Hepatocyte (in vitro differentiated cells): ENCODE results near the gene KRTAP3-2. TPM values are rescaled to one million over a fixed set of nuclear protein-coding genes. Genes with fewer than 3 reads are reported as not detected.

Experiments
- DNase-seq: peaks from one replicate; pipeline ENCODE4 v3.0.0-alpha.2; 2016; ENCODE audit warnings: low spot score
- H2AFZ ChIP-seq: fragments of 200-600 bp; sonication (generic); 2 replicates; pipeline ENCODE4 v1.6.0; 2016; ENCODE audit warnings: antibody characterized with exemption, mild to moderate bottlenecking
- H3K27ac ChIP-seq: fragments of 200-600 bp; sonication (generic); 2 replicates; pipeline ENCODE4 v1.5.1; 2016; ENCODE audit warnings: mild to moderate bottlenecking
- H3K27me3 ChIP-seq: fragments of 200-600 bp; sonication (generic); 2 replicates; pipeline ENCODE4 v1.6.1; 2016
- H3K36me3 ChIP-seq: fragments of 200-600 bp; sonication (generic); replicated peaks from 2 replicates; pipeline ENCODE4 v1.5.1; 2016; ENCODE audit warnings: low read depth; ENCODE audit not compliant: insufficient read depth
- H3K4me1 ChIP-seq: fragments of 200-600 bp; sonication (generic); 2 replicates; pipeline ENCODE4 v1.5.1; 2016; ENCODE audit warnings: mild to moderate bottlenecking, moderate library complexity; ENCODE audit not compliant: insufficient read depth
- H3K4me2 ChIP-seq: fragments of 200-600 bp; sonication (generic); 2 replicates; pipeline ENCODE4 v1.6.0; 2016
- H3K4me3 ChIP-seq: fragments of 200-600 bp; sonication (generic); 2 replicates; pipeline ENCODE4 v1.5.1; 2016; ENCODE audit warnings: mild to moderate bottlenecking
- H3K79me2 ChIP-seq: fragments of 200-600 bp; sonication (generic); 2 replicates; pipeline ENCODE4 v1.6.0; 2017; ENCODE audit warnings: mild to moderate bottlenecking
- H3K9me2 ChIP-seq: fragments of 200-600 bp; sonication (generic); replicated peaks from 2 replicates; pipeline ENCODE4 v1.6.0; 2017; ENCODE audit warnings: mild to moderate bottlenecking; ENCODE audit not compliant: insufficient read depth
- H3K9me3 ChIP-seq: fragments of 200-600 bp; sonication (generic); 2 replicates; pipeline ENCODE4 v1.5.1; 2016; ENCODE audit warnings: low read depth, mild to moderate bottlenecking
- H4K20me1 ChIP-seq: fragments of 200-600 bp; sonication (generic); 2 replicates; pipeline ENCODE4 v1.6.0; 2016; ENCODE audit warnings: mild to moderate bottlenecking; ENCODE audit not compliant: insufficient read depth, poor library complexity, severe bottlenecking
- EZH2 ChIP-seq: fragments of 200-600 bp; sonication (generic); IDR thresholded peaks from 2 replicates; pipeline ENCODE4 v1.6.1; 2016; ENCODE audit warnings: antibody characterized with exemption, mild to moderate bottlenecking, borderline replicate concordance
- EZH2phosphoT487 ChIP-seq: fragments of 200-600 bp; sonication (generic); IDR thresholded peaks from one replicate; pipeline ENCODE4 v1.6.1; 2018; ENCODE audit warnings: antibody characterized with exemption, mild to moderate bottlenecking, low read depth, moderate library complexity; ENCODE audit not compliant: unreplicated experiment, severe bottlenecking
- WGBS: methylation state at CpG from one replicate; pipeline ENCODE4 v1.1.6; 2016; ENCODE audit warnings: low lambda C conversion rate; ENCODE audit errors: missing lambda C conversion rate; 5-methylcytosine and 5-hydroxymethylcytosine counted together
- polyA plus RNA-seq: library from polyadenylated mRNA; unstranded; fragments of >200 nt; fragmentation: Nextera tagmentation; extraction: Ambion mirVana; gene quantifications from 2 replicates; pipeline ENCODE4 v1.2.1, GENCODE V29; 2016
- total RNA-seq: library from RNA; depleted of rRNA; stranded (reverse); fragments of >200 nt; gene quantifications from 2 replicates; pipeline ENCODE4 v1.2.3, GENCODE V29; 2014
- TF ChIP-seq, protein P1 (sequence below): fragments of 200-600 bp; sonication (generic); IDR thresholded peaks from 2 replicates; pipeline ENCODE4 v1.5.1; 2016; ENCODE audit warnings: antibody characterized with exemption, mild to moderate bottlenecking; ENCODE audit not compliant: poor library complexity

The KRTAP3-2 gene
- total and polyA plus RNA-seq, 2 experiments from 2014 or later: not detected

DNA sequence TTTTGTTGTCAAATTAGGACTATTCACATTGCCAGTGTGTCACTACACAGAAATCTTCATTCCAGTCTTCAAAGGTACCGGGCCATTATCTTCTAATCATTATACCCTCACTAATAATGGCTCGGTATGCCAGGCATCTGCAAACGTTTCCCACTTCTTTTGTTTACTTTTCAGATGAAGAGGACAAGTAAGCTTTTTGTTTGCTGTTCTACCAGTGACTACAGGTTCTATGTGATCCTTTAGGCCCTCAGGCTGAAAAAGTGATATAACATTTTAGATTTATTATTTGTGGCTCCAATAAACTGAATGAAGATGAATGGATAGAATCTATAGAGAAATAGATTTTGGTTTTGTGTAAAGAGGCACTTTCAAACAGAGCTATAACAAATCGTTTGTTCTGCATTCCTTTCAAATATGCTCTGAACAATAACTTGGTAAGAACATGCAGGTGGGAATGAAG is 9.6 kb upstream of the KRTAP3-2 start:
- Histone ChIP-seq H3K4me2 (no peak overlapping the region), H3K27me3 (no peaks in the 10 kb centered on the region), H3K9me3 (no peaks in the 10 kb centered on the region), H2AFZ (no peak overlapping the region), H3K9me2 (no peaks in the 10 kb centered on the region), H3K4me3 (no peak overlapping the region), H3K79me2 (no peaks in the 10 kb centered on the region), H3K27ac (no peak overlapping the region), H3K36me3 (no peaks in the 10 kb centered on the region), H3K4me1 (peaks cover 6% of the 10 kb centered on the region), H4K20me1 (no peaks in the 10 kb centered on the region)
- TF ChIP-seq EZH2phosphoT487: no peak
- no peak for TF ChIP-seq EZH2
- TF ChIP-seq, protein P1, sequence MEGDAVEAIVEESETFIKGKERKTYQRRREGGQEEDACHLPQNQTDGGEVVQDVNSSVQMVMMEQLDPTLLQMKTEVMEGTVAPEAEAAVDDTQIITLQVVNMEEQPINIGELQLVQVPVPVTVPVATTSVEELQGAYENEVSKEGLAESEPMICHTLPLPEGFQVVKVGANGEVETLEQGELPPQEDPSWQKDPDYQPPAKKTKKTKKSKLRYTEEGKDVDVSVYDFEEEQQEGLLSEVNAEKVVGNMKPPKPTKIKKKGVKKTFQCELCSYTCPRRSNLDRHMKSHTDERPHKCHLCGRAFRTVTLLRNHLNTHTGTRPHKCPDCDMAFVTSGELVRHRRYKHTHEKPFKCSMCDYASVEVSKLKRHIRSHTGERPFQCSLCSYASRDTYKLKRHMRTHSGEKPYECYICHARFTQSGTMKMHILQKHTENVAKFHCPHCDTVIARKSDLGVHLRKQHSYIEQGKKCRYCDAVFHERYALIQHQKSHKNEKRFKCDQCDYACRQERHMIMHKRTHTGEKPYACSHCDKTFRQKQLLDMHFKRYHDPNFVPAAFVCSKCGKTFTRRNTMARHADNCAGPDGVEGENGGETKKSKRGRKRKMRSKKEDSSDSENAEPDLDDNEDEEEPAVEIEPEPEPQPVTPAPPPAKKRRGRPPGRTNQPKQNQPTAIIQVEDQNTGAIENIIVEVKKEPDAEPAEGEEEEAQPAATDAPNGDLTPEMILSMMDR: no peak
- 33% methylated on average over 4 of the region's 4 CpGs for WGBS
- no peak for DNase-seq

DNA sequence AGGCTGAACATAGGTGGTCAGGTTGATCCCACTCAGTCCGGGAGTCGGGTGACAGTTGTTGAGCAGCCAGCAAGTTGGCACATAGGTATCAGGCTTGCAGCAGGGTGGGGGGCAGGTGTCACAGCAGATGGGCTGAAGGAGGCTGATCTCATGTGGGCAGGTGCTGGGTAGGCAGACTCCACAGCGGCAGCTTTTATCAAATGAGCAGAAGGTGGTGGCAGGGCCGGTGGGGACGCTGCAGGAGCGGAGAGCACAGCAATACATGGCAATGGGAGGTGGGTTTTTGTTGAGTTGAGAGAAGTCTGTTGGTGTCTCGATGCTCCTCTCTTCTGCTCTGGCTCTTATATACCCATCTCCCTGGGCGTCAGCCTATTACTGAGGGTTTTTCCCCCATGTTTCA is 9.1 kb upstream of the KRTAP3-2 start, which contains the start of gene KRTAP3-1:
Gene KRTAP3-1 (minus strand): TSS at position 318 of the 400 bp plus-strand sequence. CDS start 54 bp downstream, at position 264.
- Histone ChIP-seq H3K9me3 (no peaks in the 10 kb centered on the region), H3K4me2 (no peak within 1 kb of the TSS), H3K36me3 (no peaks in the 10 kb centered on the region), H3K4me1 (peaks cover 6% of the 10 kb centered on the region), H4K20me1 (no peaks in the 10 kb centered on the region), H3K27me3 (no peaks in the 10 kb centered on the region), H2AFZ (no peak within 1 kb of the TSS), H3K79me2 (no peaks in the 10 kb centered on the region), H3K4me3 (no peak within 1 kb of the TSS), H3K27ac (no peak within 1 kb of the TSS), H3K9me2 (no peaks in the 10 kb centered on the region)
- DNase-seq: no peak
- WGBS: 79% methylated on average over 8 of the region's 8 CpGs
- no peak for TF ChIP-seq EZH2
- no peak for TF ChIP-seq EZH2phosphoT487
- TF ChIP-seq, protein P1: no peak

DNA sequence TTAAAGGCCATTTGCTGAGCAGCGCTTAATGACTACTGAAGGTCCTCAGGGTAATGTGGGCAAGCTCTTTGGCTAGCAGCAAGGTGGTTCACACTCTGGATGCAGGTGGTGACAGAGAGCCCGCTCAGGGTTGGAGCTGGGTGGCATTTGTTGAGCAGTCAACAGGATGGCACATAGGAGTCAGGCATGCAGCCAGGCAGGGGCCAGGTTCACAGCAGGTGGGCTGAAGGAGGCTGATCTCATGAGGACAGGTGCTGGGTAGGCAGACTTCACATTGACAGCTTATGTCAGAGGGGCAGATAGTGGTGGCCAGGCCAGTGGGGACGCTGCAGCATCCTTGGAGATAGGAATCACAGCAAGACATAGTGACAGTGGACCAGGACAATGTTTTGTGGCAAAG is 4.7 kb upstream of the KRTAP3-2 start:
- H3K79me2 ChIP-seq: no peaks in the 10 kb centered on the region
- H3K9me2 ChIP-seq: no peaks in the 10 kb centered on the region
- no peak overlapping the region for H2AFZ ChIP-seq
- H3K4me2 ChIP-seq: no peak overlapping the region
- no peaks in the 10 kb centered on the region for H3K9me3 ChIP-seq
- H3K4me1 ChIP-seq: peaks cover 8% of the 10 kb centered on the region
- 100% methylated on average over 3 of the region's 3 CpGs for WGBS
- H3K27ac ChIP-seq: no peak overlapping the region
- H3K36me3 ChIP-seq: no peaks in the 10 kb centered on the region
- TF ChIP-seq EZH2phosphoT487 (no peak), EZH2 (no peak)
- TF ChIP-seq, protein P1: no peak
- no peaks in the 10 kb centered on the region for H3K27me3 ChIP-seq
- H4K20me1 ChIP-seq: no peaks in the 10 kb centered on the region
- no peak overlapping the region for H3K4me3 ChIP-seq
- no peak for DNase-seq
